ENCODE results near the gene KAZN.

Gene KAZN

GRCh38 chr1:14679027-14679688 lies 80.7 kb downstream of the KAZN start:
- DNase-seq: no peak

DNA sequence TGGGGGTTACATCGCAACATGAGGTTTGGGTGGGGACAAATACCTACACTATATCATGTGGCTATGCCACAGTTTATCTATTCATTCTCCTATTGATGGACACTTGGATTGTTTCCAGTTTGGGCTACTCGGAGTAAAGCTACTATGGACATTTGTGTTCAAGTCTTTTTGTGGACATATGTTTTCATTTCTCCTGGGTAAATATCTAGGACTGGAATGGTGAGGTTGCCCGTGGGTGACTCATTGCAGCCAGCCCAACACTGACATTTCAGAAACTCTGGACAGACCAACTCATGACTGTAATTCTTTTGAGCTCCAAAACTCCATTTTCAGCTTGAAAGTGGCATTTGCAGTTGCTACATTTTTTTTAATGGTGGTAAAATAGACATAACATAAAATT lies 82.7 kb downstream of the KAZN start:
- peak in 1 of 3 donors; percentile 3 for DNase-seq

DNA sequence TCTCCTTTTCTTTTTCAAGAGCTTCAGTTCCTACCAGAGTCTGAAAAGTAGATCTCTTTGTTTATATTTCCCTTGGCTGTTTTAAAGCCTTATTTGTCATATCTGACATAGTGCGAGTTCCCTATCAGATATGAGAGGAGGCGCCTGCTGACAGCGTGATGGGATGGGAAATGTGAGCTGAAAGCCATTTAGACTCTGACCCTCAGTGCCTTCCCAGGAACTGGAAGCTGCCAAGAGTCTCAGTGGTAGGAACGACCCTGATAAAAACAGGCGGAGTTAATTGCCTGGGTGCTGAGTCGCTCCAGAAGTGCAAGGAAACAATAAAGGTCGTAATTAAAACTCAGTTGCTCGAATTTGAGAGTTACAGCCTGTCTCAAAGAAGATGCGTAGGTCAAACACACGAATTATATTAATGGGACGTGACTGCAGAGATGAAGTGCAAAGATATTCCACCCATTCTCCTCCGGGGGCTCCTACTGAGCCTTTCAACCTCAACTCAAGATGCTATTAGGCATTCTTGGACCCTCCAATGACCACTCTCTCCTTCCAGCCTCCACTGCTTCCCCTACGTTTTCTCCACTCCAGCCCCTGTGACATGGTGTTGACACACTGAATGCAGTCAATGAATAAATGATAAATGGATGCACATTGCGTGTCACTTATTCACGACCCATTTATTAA lies 84.6 kb downstream of the KAZN start:
- no peak for DNase-seq

DNA sequence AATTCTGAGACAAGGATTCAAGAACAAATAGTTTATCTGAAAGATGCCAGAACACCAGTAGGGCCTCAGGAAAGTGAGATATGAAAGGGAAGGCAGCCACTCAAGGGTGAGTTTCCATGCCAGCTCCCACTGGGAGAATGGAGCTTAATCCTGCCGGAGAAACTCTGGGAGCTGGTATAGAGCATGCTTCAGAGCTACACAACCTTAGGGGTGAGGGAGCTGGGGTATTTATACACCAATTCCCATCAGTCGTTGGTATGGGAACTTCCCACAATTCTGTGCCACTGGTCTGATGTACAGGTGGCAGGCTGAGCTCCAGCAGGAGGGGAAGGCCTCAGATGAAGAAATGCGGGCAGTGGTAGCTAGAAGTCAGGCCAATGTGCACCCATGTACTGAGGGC lies 86.6 kb downstream of the KAZN start:
- no peak for DNase-seq

- no peak for DNase-seq
Measured at GRCh38 chr1:14686701-14687100, 88.2 kb downstream of the KAZN start.

DNA sequence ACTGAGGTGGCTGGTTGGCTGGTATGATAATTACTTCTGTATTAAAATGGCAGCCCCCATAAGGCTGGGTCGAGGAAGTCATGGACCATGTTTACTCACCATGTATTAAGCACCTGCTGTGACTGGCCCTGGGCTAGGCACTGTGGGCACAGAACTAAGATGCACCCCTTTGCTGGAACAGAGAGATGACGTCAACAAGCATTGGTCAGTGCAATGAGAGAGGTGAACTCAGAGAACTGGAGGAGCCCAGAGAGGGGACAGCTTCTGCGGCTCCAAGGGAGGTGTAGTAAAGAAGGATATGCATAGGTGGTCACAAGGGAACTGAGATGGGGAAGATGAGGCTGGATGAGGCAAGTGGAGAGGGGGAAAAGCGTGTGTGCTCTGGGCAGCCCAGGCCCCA lies 88.7 kb downstream of the KAZN start:
- DNase-seq: no peak

DNA sequence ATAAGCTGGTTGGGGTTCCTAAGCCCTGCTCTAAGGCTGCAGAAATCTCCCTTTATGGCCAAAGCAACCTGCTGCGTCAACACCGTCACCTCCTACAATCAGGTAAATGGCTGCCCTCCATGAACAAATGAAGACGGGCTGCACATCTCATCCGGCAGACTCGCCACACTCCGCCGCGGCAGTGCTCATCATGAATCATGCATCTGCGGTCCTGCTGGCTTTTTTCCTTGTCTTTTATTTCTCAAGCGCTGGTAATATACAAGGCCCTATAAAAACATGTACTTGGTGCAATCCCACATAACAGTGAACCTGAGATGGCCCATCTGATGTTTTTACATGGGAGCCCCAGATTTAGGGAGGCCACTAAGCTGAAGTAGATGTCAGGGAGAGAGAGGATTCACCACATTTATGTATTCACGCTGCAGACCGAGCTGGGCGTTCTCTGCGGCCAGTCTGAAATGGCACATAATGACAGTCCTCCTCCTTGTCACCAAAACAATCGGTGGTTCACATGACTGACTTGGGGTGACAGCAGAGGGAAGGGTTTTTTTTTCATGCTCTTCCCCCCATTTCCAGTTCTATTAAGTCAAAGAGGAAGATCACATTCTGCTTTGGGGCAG lies 91.6 kb downstream of the KAZN start:
- DNase-seq: no peak

DNA sequence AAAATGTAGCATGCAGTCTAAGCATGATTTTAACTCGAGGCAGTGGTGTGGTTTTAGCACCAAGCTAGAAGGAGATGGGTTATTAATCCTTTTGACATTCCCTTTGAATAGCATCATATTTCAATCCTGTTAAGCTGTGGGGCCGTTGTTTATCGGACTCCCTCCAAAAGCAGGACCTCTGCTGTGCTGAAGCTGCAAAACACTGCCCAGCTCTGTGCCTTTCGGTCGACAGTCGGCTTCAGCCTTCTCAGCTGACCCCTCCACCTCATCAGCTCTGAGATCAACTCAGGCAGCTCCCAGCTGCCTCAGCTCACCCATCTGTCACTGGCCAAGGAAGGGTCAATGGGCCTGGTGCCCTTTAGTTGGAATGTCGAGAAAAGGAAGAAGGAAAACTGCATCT lies 95.5 kb downstream of the KAZN start:
- no peak for DNase-seq

DNA sequence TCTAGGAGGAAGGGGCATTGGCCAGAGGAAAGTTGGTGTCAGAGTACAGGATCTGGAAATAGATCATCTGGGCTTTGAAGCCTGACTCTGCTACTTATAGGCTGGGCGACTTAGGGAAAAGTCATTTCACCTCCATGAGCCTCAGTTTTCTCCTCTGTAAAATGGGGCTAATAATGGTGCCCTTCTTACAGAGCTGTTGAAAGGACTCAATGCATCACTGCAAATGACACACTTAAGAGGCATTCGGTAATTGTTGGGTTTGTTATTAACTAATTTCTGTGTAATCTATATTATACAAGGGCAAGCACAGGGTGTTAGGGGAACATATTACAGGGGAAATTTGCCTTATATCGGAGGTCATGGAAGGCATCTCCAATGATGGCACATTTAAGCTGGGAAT lies 96.1 kb downstream of the KAZN start:
- no peak for DNase-seq

DNA sequence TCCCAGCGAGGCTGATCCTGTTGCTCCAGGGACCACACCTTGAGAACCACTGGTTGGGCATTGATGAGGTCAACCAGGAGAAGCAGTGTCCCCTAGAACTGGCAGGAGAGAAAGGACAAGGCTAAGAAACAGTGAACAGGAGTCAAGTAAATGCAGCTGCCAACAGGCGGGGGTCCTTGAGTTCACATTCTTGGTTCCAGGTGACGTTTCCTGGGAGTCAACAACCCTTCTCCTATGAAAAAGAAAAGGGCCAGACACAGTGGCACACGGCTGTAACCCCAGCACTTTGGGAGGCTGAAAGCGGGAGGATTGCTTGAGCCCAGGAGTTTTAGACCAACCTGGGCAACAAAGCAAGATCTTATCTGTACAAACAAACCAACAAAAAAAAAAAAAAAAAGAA lies 98.3 kb downstream of the KAZN start:
- DNase-seq: no peak

GRCh38 chr1:14697353-14697752 lies 98.9 kb downstream of the KAZN start:
- DNase-seq: no peak

DNA sequence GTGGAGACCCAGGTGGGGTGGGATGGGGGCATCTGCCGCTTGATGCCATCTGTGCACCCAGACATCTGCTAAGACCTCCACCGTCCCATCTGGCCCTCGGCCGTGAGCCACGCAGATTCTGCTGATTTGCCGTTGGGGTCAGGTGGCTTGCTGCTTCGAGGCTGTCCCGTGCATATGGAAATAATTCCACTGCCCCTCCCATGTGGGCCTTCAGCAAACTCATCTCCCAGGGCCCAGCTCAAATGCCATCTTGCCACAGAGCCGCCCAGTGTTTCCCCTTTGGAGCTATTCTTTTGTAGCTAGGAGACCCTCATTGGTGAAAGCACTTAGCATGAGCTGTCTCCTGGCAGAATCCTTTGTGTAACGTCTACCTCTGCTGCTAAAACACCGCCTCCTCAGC lies 99.8 kb downstream of the KAZN start:
- DNase-seq: no peak

GRCh38 chr1:14699620-14700019 lies 101.1 kb downstream of the KAZN start:
- DNase-seq: no peak

GRCh38 chr1:14704846-14705245 lies 106.4 kb downstream of the KAZN start:
- DNase-seq: no peak

GRCh38 chr1:14705824-14706223 lies 107.3 kb downstream of the KAZN start:
- no peak for DNase-seq

DNA sequence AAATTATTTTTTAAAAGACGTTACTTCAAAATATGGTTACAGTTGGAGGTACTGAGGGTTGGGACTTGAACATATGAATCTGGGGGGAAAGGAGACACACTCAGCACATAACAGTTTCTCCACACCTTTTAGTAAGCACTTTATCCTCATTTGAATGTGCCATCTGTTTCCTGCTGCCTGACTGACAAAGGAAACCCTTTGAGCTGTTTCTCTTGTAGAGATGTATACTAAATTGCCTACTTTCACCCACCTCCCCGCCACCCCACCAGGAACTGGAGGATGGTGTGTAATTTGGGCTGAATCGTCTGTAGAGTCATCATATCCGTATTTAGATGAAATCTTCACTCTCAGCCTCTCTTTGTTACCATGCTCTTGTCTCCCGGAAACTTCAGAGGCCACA lies 108.1 kb downstream of the KAZN start:
- no peak for DNase-seq

GRCh38 chr1:14707531-14708445 lies 109.3 kb downstream of the KAZN start:
- no peak for DNase-seq

DNA sequence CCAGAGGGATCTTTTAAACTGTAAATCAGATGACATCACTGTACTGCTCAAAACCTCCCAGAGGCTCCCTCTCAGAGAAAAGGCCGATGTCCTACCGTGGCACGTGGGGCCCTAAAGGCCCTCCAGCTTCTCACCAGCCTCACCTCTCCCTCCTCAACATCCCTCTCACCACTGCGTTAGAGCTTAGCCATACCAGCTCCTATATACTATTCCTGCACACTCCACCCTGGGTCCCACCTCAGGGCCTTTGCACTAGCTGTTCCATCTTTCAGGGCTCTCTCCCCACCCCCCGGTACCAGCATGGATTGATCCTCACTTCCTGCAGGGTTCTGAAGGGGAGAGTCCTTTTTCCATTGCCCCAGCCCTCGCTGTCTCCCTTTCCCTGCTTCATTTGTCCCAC lies 111.8 kb downstream of the KAZN start:
- DNase-seq: no peak

GRCh38 chr1:14712136-14712535 lies 113.7 kb downstream of the KAZN start:
- no peak for DNase-seq

DNA sequence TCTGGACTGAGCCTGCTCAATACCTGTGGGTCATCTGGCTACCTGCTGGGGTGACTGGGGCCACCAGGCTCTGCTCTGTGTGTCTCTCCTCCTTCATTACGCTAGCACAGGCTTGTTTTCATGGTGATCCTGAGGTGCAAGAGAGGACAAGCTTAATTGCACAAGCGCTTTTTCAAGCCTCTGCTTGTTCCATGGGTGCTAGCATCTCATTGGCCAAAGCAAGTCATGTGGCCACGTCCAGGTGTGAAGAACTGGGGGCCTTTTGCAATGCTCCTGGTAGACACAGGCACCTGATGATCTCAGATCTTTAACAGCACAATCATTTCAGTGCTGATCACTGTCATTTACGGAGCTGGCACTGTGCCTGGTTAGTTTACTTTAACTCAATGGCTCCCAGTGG lies 114.6 kb downstream of the KAZN start:
- DNase-seq: no peak

- DNase-seq: no peak
Measured at GRCh38 chr1:14715266-14715665, 116.8 kb downstream of the KAZN start.

DNA sequence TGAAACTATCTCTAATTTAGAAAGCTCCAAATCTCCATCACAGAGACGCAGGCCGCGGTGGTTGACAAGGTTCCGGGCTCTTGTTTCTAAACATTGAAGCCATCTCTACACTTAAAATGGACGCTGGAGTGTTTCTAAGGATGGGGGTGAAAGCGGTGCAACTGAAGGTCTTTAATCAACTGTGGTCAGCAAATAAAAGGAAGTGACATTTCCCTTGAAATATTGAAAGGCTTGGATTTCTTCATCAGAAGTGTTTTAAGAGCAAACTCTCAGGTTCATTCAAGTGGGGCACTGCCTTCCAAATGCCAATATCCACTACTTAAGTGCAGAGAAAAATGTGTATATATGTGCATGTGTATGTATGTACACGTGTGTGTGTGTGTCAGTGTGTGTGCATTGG lies 117.3 kb downstream of the KAZN start:
- peak in 1 of 3 donors; percentile 9 for DNase-seq

GRCh38 chr1:14716474-14716873 lies 118.0 kb downstream of the KAZN start:
- DNase-seq: no peak
